ENCODE measurements around the gene CCDC50. TPM values are rescaled to one million over a fixed set of nuclear protein-coding genes. Genes with fewer than 3 reads are reported as not detected.

Gene CCDC50
- total and polyA plus RNA-seq, 8 donors, result 17.6 to 226 (median 67.9) TPM

DNA sequence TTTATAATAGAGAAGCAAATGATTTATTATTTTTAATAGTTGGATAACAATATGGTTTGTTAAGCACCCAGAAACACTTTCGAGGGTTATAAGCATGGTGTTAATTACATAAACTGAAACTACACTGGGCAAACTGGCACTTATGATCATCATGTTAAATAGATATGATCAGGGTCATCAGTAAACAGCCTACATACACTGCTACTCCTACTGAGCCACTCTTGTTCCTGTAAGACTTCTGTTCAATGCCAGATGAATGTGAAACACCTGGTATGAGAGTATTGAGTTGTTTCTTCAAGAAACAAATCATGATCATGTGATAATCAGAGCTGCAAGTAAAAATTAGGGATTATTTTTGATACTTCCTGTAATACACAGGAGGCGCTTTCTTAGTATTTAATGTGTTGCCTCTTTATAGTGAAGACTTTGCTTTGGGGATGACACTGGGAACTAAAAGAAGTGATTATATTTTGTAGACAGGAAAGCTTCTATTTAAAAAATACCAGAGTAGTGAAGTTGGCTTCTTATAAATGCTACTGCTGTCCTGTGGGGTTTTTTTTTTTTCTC is 33.4 kb downstream of the CCDC50 start:
- intact Hi-C loops (cut with DNase I; ENCODE audit: low total_unique reads), result no loop called here
- H3K27ac ChIP-seq, result no peak overlapping the region
- no peak for TF ChIP-seq CTCF (IDR thresholded peaks at IDR 0.05)
- no peak for TF ChIP-seq POLR2A (IDR thresholded peaks at IDR 0.05)
- TF ChIP-seq POLR2AphosphoS5 (IDR thresholded peaks at IDR 0.05), result no peak
- 88 to 95% (median 90%) methylated on average over 2 of the region's 2 CpGs for WGBS, 5 donors
- no peaks in the 10 kb centered on the region for H3K27me3 ChIP-seq
- no peak overlapping the region for H3K4me3 ChIP-seq
- H3K36me3 ChIP-seq, result peaks cover 22 to 75% (median 72%) of the 10 kb centered on the region in 4 donors
- no peak for DNase-seq
- no peaks in the 10 kb centered on the region for H3K9me3 ChIP-seq
- H3K4me1 ChIP-seq, result peaks cover 0 to 8% (median 0%) of the 10 kb centered on the region in 4 donors

DNA sequence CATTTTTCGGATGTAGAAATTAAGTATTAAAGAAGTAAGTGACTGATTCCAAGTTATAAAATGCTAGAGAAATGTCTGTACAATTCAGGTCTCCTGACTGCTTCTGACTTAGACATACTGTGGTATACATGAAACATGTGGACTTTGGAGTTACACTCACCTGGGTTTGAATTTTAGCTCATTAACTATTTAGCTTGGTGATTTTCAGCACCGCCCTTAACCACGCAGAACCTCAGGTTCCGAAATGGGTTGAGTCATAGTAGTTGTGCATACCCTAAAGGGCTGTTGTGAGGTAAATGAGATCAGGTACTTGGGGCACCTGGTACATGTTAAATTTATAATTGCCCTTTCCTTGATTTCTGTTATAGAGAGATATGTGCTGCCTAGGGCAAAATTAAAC is 34.0 kb downstream of the CCDC50 start:
- H3K36me3 ChIP-seq, result peaks cover 16 to 69% (median 66%) of the 10 kb centered on the region in 4 donors

DNA sequence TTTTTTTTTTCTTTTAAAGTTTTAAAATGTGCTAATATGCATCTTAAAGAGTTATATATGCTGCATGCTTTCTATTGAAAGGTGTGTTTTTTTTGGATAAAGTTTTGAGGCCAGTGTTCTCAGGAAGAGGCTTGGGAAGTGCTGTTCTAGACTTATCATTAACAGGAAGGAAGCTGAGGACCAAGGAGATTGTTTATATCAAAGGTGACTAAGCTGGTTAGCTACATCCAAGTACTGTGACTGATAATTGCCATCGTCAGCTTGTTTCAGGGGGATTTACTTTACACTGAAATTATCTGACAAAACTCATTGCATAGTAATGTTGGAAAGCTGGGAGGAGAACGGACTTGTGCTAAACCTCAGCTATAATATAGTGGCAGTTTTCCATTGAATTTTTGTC is 37.5 kb downstream of the CCDC50 start:
- no peak overlapping the region for H3K4me3 ChIP-seq
- peaks cover 0 to 8% (median 0%) of the 10 kb centered on the region in 4 donors for H3K4me1 ChIP-seq
- WGBS, 5 donors, result 49 to 79% (median 72%) methylated on average over 2 of the region's 2 CpGs
- no peaks in the 10 kb centered on the region for H3K27me3 ChIP-seq
- no peak for TF ChIP-seq POLR2A (IDR thresholded peaks at IDR 0.05)
- no peak for TF ChIP-seq EP300 (IDR thresholded peaks at IDR 0.05)
- no peak for TF ChIP-seq POLR2AphosphoS5 (IDR thresholded peaks at IDR 0.05)
- no peak for TF ChIP-seq CTCF (IDR thresholded peaks at IDR 0.05)
- no peak for DNase-seq
- H3K36me3 ChIP-seq, result peaks cover 11 to 63% (median 55%) of the 10 kb centered on the region in 4 donors
- intact Hi-C loops (cut with DNase I; ENCODE audit: low total_unique reads), result no loop called here
- no peaks in the 10 kb centered on the region for H3K9me3 ChIP-seq
- no peak overlapping the region for H3K27ac ChIP-seq

More for the DNA sequence above, 34.0 kb downstream of the CCDC50 start:
- Histone ChIP-seq H3K9me3 (no peaks in the 10 kb centered on the region), H3K27me3 (no peaks in the 10 kb centered on the region), H3K4me1 (peaks cover 0 to 8% (median 0%) of the 10 kb centered on the region in 4 donors), H3K4me3 (no peak overlapping the region), H3K27ac (no peak overlapping the region)
- intact Hi-C loops (cut with DNase I; ENCODE audit: low total_unique reads), result no loop called here
- DNase-seq, result no peak
- TF ChIP-seq POLR2AphosphoS5 (IDR thresholded peaks at IDR 0.05) (no peak), POLR2A (IDR thresholded peaks at IDR 0.05) (no peak), EP300 (IDR thresholded peaks at IDR 0.05) (no peak), CTCF (IDR thresholded peaks at IDR 0.05) (no peak)
- 80 to 91% (median 86%) methylated on average over 4 of the region's 4 CpGs for WGBS, 5 donors

DNA sequence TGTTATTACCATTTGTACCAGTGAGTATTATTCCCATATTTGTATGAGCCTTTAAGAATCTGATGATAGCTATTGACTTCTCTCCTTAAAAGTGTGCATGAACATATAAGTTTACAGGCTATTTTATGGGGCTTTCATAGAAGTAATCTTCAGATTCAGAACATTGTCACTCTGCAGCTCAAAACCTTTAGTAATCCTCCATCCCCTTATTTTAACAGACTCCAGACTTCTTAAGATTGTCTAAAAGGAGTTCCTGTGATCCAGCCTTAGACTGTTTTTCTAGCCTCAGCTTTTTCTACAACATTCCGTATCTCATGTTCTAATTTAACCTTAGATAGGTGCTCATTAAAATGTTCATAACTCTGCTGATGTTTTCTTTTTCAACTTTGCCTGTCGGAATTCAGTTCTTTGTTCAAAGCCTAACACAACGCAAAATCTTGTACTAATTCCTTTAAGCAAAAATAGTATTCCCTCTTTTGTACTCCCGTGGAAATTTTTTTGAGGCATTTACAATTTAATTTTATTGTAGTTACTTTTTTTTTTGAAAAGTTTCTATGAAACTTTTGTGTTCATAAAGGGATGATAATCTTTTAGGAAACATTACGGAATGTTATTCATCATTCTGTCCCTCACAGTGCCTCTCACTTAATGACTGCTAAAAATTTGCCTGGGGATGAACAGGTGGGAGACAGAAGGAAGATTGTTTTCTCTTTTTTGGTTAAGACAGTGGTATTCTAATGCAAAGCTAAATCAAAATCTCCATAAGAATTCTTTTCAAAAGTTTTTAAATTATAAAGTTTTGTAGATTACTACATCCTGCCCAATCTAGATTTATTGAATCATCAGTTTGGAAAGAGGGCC is 39.8 kb downstream of the CCDC50 start:
- no peak for DNase-seq
- intact Hi-C loops (cut with DNase I; ENCODE audit: low total_unique reads), result no loop called here
- peaks cover 0 to 8% (median 0%) of the 10 kb centered on the region in 4 donors for H3K4me1 ChIP-seq
- WGBS, 5 donors, result 81 to 96% (median 93%) methylated on average over 5 of the region's 5 CpGs
- no peaks in the 10 kb centered on the region for H3K27me3 ChIP-seq
- H3K4me3 ChIP-seq, result no peak overlapping the region
- H3K36me3 ChIP-seq, result peaks cover 4 to 42% (median 34%) of the 10 kb centered on the region in 4 donors
- no peak overlapping the region for H3K27ac ChIP-seq
- no peaks in the 10 kb centered on the region for H3K9me3 ChIP-seq
- TF ChIP-seq CTCF (IDR thresholded peaks at IDR 0.05) (no peak), POLR2A (IDR thresholded peaks at IDR 0.05) (no peak), POLR2AphosphoS5 (IDR thresholded peaks at IDR 0.05) (no peak), EP300 (IDR thresholded peaks at IDR 0.05) (no peak)

All from stomach (tissue), 9 donors.